Effector memory CD4-positive, alpha-beta T cell (primary cell): Measurements from ENCODE around the gene VPREB3.

ENCODE experiments used
- DNase-seq, 3 donors: peaks; one replicate each; pipeline ENCODE4 v3.0.0-alpha.2; 2020
- H3K27ac ChIP-seq: 2 replicates; pipeline ENCODE4 v1.7.0; 2013; ENCODE audit warnings: mild to moderate bottlenecking, low read length, moderate library complexity; ENCODE audit not compliant: insufficient read depth, poor library complexity, severe bottlenecking
- H3K27me3 ChIP-seq: replicated peaks from 2 replicates; pipeline ENCODE4 v1.7.0; 2013; ENCODE audit warnings: mild to moderate bottlenecking, low read length; ENCODE audit not compliant: insufficient read depth, control insufficient read depth, poor library complexity, severe bottlenecking
- H3K36me3 ChIP-seq: 2 replicates; pipeline ENCODE4 v1.7.0; 2013; ENCODE audit warnings: mild to moderate bottlenecking, low read length, moderate library complexity; ENCODE audit not compliant: control insufficient read depth, insufficient read depth
- H3K4me1 ChIP-seq: 2 replicates; pipeline ENCODE4 v1.7.0; 2013; ENCODE audit warnings: low read length, mild to moderate bottlenecking; ENCODE audit not compliant: control insufficient read depth, insufficient read depth, poor library complexity, severe bottlenecking
- H3K4me3 ChIP-seq: 2 replicates; pipeline ENCODE4 v1.7.0; 2013; ENCODE audit warnings: low read length, low read depth, mild to moderate bottlenecking; ENCODE audit not compliant: insufficient read depth, poor library complexity, severe bottlenecking
- H3K9me3 ChIP-seq: 2 replicates; pipeline ENCODE4 v1.7.0; 2013; ENCODE audit warnings: mild to moderate bottlenecking, low read length, moderate library complexity; ENCODE audit not compliant: control insufficient read depth

VPREB3 gene

GRCh38 chr22:23782703-23783102, 28.5 kb upstream of the VPREB3 start:
- Histone ChIP-seq H3K4me1 (peaks cover 6% of the 10 kb centered on the region), H3K27ac (no peak overlapping the region), H3K27me3 (no peaks in the 10 kb centered on the region), H3K9me3 (no peaks in the 10 kb centered on the region), H3K4me3 (no peak overlapping the region), H3K36me3 (no peaks in the 10 kb centered on the region)
- no peak for DNase-seq

- Histone ChIP-seq H3K9me3 (no peaks in the 10 kb centered on the region), H3K27ac (no peak overlapping the region), H3K36me3 (no peaks in the 10 kb centered on the region), H3K4me1 (peaks cover 4% of the 10 kb centered on the region), H3K27me3 (no peaks in the 10 kb centered on the region), H3K4me3 (no peak overlapping the region)
- no peak for DNase-seq
Measured at GRCh38 chr22:23782252-23782651, 28.0 kb upstream of the VPREB3 start.

GRCh38 chr22:23781511-23782183, 27.4 kb upstream of the VPREB3 start:
- Histone ChIP-seq H3K4me1 (peaks cover 4% of the 10 kb centered on the region), H3K27ac (no peak overlapping the region)

GRCh38 chr22:23781065-23781464, 26.8 kb upstream of the VPREB3 start:
- Histone ChIP-seq H3K4me1 (no peaks in the 10 kb centered on the region), H3K27me3 (no peaks in the 10 kb centered on the region), H3K36me3 (no peaks in the 10 kb centered on the region), H3K9me3 (no peaks in the 10 kb centered on the region), H3K27ac (no peak overlapping the region), H3K4me3 (no peak overlapping the region)
- no peak for DNase-seq

More at GRCh38 chr22:23781511-23782183, 27.4 kb upstream of the VPREB3 start:
- Histone ChIP-seq H3K27me3 (no peaks in the 10 kb centered on the region), H3K9me3 (no peaks in the 10 kb centered on the region), H3K4me3 (no peak overlapping the region), H3K36me3 (no peaks in the 10 kb centered on the region)
- no peak for DNase-seq

GRCh38 chr22:23780146-23780748, 26.0 kb upstream of the VPREB3 start:
- DNase-seq: no peak
- Histone ChIP-seq H3K9me3 (no peaks in the 10 kb centered on the region), H3K4me1 (no peaks in the 10 kb centered on the region), H3K36me3 (no peaks in the 10 kb centered on the region), H3K27ac (no peak overlapping the region), H3K4me3 (no peak overlapping the region), H3K27me3 (no peaks in the 10 kb centered on the region)

GRCh38 chr22:23779731-23780130, 25.5 kb upstream of the VPREB3 start:
- H3K4me3 ChIP-seq: no peak overlapping the region
- no peaks in the 10 kb centered on the region for H3K4me1 ChIP-seq
- H3K27me3 ChIP-seq: no peaks in the 10 kb centered on the region
- H3K9me3 ChIP-seq: no peaks in the 10 kb centered on the region
- no peak for DNase-seq
- no peak overlapping the region for H3K27ac ChIP-seq
- no peaks in the 10 kb centered on the region for H3K36me3 ChIP-seq

GRCh38 chr22:23779083-23779482, 24.9 kb upstream of the VPREB3 start:
- no peaks in the 10 kb centered on the region for H3K36me3 ChIP-seq
- no peak for DNase-seq
- no peaks in the 10 kb centered on the region for H3K27me3 ChIP-seq
- H3K27ac ChIP-seq: no peak overlapping the region
- no peaks in the 10 kb centered on the region for H3K4me1 ChIP-seq
- no peaks in the 10 kb centered on the region for H3K9me3 ChIP-seq
- H3K4me3 ChIP-seq: no peak overlapping the region

GRCh38 chr22:23778577-23778900, 24.3 kb upstream of the VPREB3 start:
- H3K27ac ChIP-seq: no peak overlapping the region
- DNase-seq: no peak
- no peaks in the 10 kb centered on the region for H3K27me3 ChIP-seq
- no peaks in the 10 kb centered on the region for H3K4me1 ChIP-seq
- H3K9me3 ChIP-seq: no peaks in the 10 kb centered on the region
- no peaks in the 10 kb centered on the region for H3K36me3 ChIP-seq
- H3K4me3 ChIP-seq: no peak overlapping the region

GRCh38 chr22:23777776-23778576, 23.8 kb upstream of the VPREB3 start:
- Histone ChIP-seq H3K4me1 (no peaks in the 10 kb centered on the region), H3K36me3 (no peaks in the 10 kb centered on the region), H3K9me3 (no peaks in the 10 kb centered on the region), H3K4me3 (no peak overlapping the region), H3K27me3 (no peaks in the 10 kb centered on the region), H3K27ac (no peak overlapping the region)
- no peak for DNase-seq

GRCh38 chr22:23775779-23776375, 21.7 kb upstream of the VPREB3 start:
- Histone ChIP-seq H3K9me3 (no peaks in the 10 kb centered on the region), H3K4me1 (peaks cover 10% of the 10 kb centered on the region), H3K27ac (no peak overlapping the region), H3K27me3 (no peaks in the 10 kb centered on the region), H3K4me3 (no peak overlapping the region), H3K36me3 (no peaks in the 10 kb centered on the region)
- no peak for DNase-seq
